HPDE6-E6E7 (cell line): ENCODE data around the gene CLDN5.

ENCODE experiments used
- DNase-seq: peaks from one replicate; pipeline ENCODE4 v3.0.0; 2011; ENCODE audit warnings: missing footprints; ENCODE audit errors: extremely low spot score

The CLDN5 gene

GRCh38 chr22:19524170-19525115, at the start of gene CLDN5:
TSS of gene CLDN5 (minus strand) at chr22:19524410. CDS start at chr22:19524255, 155 bp downstream.
- DNase-seq, result no peak

- DNase-seq, result no peak
Observed at GRCh38 chr22:19571995-19572394, 47.8 kb upstream of the CLDN5 start.

- no peak for DNase-seq
Observed at GRCh38 chr22:19571207-19571795, 47.1 kb upstream of the CLDN5 start.

GRCh38 chr22:19569976-19570375, 45.8 kb upstream of the CLDN5 start:
- DNase-seq, result no peak

- no peak for DNase-seq
Observed at GRCh38 chr22:19569276-19569640, 45.0 kb upstream of the CLDN5 start.

- peak; percentile 31 for DNase-seq
Observed at GRCh38 chr22:19568337-19569275, 44.4 kb upstream of the CLDN5 start.

GRCh38 chr22:19567157-19568009, 43.2 kb upstream of the CLDN5 start:
- no peak for DNase-seq

GRCh38 chr22:19566279-19567156, 42.3 kb upstream of the CLDN5 start:
- no peak for DNase-seq

- no peak for DNase-seq
Observed at GRCh38 chr22:19565382-19566278, 41.4 kb upstream of the CLDN5 start.

GRCh38 chr22:19559956-19560355, 35.7 kb upstream of the CLDN5 start:
- DNase-seq, result no peak

GRCh38 chr22:19559324-19559811, 35.2 kb upstream of the CLDN5 start:
- DNase-seq, result no peak

- DNase-seq, result no peak
Observed at GRCh38 chr22:19556963-19557545, 32.8 kb upstream of the CLDN5 start.

- DNase-seq, result no peak
Observed at GRCh38 chr22:19555651-19556050, 31.4 kb upstream of the CLDN5 start.

- no peak for DNase-seq
Observed at GRCh38 chr22:19554834-19555404, 30.7 kb upstream of the CLDN5 start.

- no peak for DNase-seq
Observed at GRCh38 chr22:19553201-19553600, 29.0 kb upstream of the CLDN5 start.

GRCh38 chr22:19550382-19550781, 26.2 kb upstream of the CLDN5 start:
- no peak for DNase-seq

- no peak for DNase-seq
Observed at GRCh38 chr22:19549428-19549827, 25.2 kb upstream of the CLDN5 start.

GRCh38 chr22:19548964-19549363, 24.8 kb upstream of the CLDN5 start:
- no peak for DNase-seq
